MM.1S (cell line): ENCODE measurements around the gene DPH2.

Source experiments
- DNase-seq: peaks from one replicate; pipeline ENCODE4 v3.0.0-alpha.2; 2015
- H2AFZ ChIP-seq: fragments of 300-600 bp; sonication (generic); 2 replicates; pipeline ENCODE4 v1.6.0; 2016; ENCODE audit warnings: antibody characterized with exemption, low read length
- H3F3A ChIP-seq: fragments of 300-600 bp; sonication (generic); 2 replicates; pipeline ENCODE4 v1.6.1; 2016; ENCODE audit warnings: mild to moderate bottlenecking, antibody characterized with exemption, low read length, moderate library complexity, mixed read lengths; ENCODE audit not compliant: insufficient read depth
- H3K27ac ChIP-seq: fragments of 300-600 bp; sonication (generic); 2 replicates; pipeline ENCODE4 v1.5.1; 2016; ENCODE audit warnings: mild to moderate bottlenecking, low read length
- H3K27me3 ChIP-seq: fragments of 300-600 bp; sonication (generic); replicated peaks from 2 replicates; pipeline ENCODE4 v1.6.0; 2016; ENCODE audit warnings: low read length; ENCODE audit not compliant: insufficient read depth
- H3K36me3 ChIP-seq: fragments of 300-600 bp; sonication (generic); replicated peaks from 2 replicates; pipeline ENCODE4 v1.6.1; 2016; ENCODE audit warnings: mild to moderate bottlenecking, low read length, mixed read lengths; ENCODE audit not compliant: insufficient read depth
- H3K4me1 ChIP-seq: fragments of 300-600 bp; sonication (generic); 2 replicates; pipeline ENCODE4 v1.6.1; 2016; ENCODE audit warnings: low read length, mixed read lengths
- H3K4me2 ChIP-seq: fragments of 300-600 bp; sonication (generic); 2 replicates; pipeline ENCODE4 v1.6.0; 2016; ENCODE audit warnings: low read depth, low read length
- H3K4me3 ChIP-seq: fragments of 300-600 bp; sonication (generic); 2 replicates; pipeline ENCODE4 v1.5.1; 2016; ENCODE audit warnings: low read length, mixed read lengths
- H3K79me2 ChIP-seq: fragments of 300-600 bp; sonication (generic); 2 replicates; pipeline ENCODE4 v1.6.1; 2016; ENCODE audit warnings: mixed run types, low read length, mixed read lengths
- H3K9ac ChIP-seq: fragments of 300-600 bp; sonication (generic); 2 replicates; pipeline ENCODE4 v1.6.1; 2016; ENCODE audit warnings: low read length, mixed read lengths
- H3K9me2 ChIP-seq: fragments of 300-600 bp; sonication (generic); replicated peaks from 2 replicates; pipeline ENCODE4 v1.6.1; 2016; ENCODE audit warnings: mild to moderate bottlenecking, low read length, mixed read lengths; ENCODE audit not compliant: insufficient read depth
- H3K9me3 ChIP-seq: fragments of 300-600 bp; sonication (generic); replicated peaks from 2 replicates; pipeline ENCODE4 v1.6.1; 2016; ENCODE audit warnings: mild to moderate bottlenecking, low read length, mixed read lengths; ENCODE audit not compliant: insufficient read depth
- H4K20me1 ChIP-seq: fragments of 300-600 bp; sonication (generic); 2 replicates; pipeline ENCODE4 v1.6.1; 2016; ENCODE audit warnings: mild to moderate bottlenecking, low read length, moderate library complexity, mixed read lengths; ENCODE audit not compliant: insufficient read depth
- EZH2 ChIP-seq: fragments of 300-600 bp; sonication (generic); optimal IDR thresholded peaks from 2 replicates; pipeline ENCODE3; 2017; ENCODE audit warnings: low read depth, mild to moderate bottlenecking, antibody characterized with exemption, low read length, mixed read lengths
- EZH2phosphoT487 ChIP-seq: fragments of 300-600 bp; sonication (generic); IDR thresholded peaks from 2 replicates; pipeline ENCODE4 v1.6.1; 2018; ENCODE audit warnings: antibody characterized with exemption, low read length
- TF ChIP-seq, protein P1 (sequence below): fragments of 300-600 bp; sonication (generic); IDR thresholded peaks from 2 replicates; pipeline ENCODE4 v1.5.1; 2016; ENCODE audit warnings: antibody characterized with exemption, low read length, mixed read lengths

Gene DPH2

GRCh38 chr1:43962324-43962723 is 7.5 kb upstream of the DPH2 start:
- Histone ChIP-seq H4K20me1 (no peaks in the 10 kb centered on the region), H3K79me2 (no peaks in the 10 kb centered on the region), H3K4me3 (no peak overlapping the region), H3K4me2 (no peak overlapping the region), H3K27me3 (no peaks in the 10 kb centered on the region), H3K27ac (no peak overlapping the region), H2AFZ (no peak overlapping the region), H3K9me2 (no peaks in the 10 kb centered on the region), H3K9me3 (no peaks in the 10 kb centered on the region), H3F3A (no peaks in the 10 kb centered on the region; the same call in 1 of the 2 replicates), H3K4me1 (no peaks in the 10 kb centered on the region), H3K9ac (no peak overlapping the region), H3K36me3 (no peaks in the 10 kb centered on the region)
- no peak for DNase-seq
- no peak for TF ChIP-seq EZH2
- TF ChIP-seq, protein P1, sequence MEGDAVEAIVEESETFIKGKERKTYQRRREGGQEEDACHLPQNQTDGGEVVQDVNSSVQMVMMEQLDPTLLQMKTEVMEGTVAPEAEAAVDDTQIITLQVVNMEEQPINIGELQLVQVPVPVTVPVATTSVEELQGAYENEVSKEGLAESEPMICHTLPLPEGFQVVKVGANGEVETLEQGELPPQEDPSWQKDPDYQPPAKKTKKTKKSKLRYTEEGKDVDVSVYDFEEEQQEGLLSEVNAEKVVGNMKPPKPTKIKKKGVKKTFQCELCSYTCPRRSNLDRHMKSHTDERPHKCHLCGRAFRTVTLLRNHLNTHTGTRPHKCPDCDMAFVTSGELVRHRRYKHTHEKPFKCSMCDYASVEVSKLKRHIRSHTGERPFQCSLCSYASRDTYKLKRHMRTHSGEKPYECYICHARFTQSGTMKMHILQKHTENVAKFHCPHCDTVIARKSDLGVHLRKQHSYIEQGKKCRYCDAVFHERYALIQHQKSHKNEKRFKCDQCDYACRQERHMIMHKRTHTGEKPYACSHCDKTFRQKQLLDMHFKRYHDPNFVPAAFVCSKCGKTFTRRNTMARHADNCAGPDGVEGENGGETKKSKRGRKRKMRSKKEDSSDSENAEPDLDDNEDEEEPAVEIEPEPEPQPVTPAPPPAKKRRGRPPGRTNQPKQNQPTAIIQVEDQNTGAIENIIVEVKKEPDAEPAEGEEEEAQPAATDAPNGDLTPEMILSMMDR = no peak
- TF ChIP-seq EZH2phosphoT487 = no peak

GRCh38 chr1:43963006-43963405 is 6.8 kb upstream of the DPH2 start:
- no peaks in the 10 kb centered on the region for H4K20me1 ChIP-seq
- no peaks in the 10 kb centered on the region for H3K79me2 ChIP-seq
- H3K4me3 ChIP-seq = no peak overlapping the region
- no peaks in the 10 kb centered on the region; the same call in 1 of the 2 replicates for H3F3A ChIP-seq
- H3K9ac ChIP-seq = no peak overlapping the region
- no peak overlapping the region for H3K27ac ChIP-seq
- H3K9me3 ChIP-seq = no peaks in the 10 kb centered on the region
- H3K27me3 ChIP-seq = no peaks in the 10 kb centered on the region
- DNase-seq = no peak
- H2AFZ ChIP-seq = no peak overlapping the region
- TF ChIP-seq EZH2 = no peak
- no peak for TF ChIP-seq EZH2phosphoT487
- TF ChIP-seq, protein P1 = no peak
- no peaks in the 10 kb centered on the region for H3K36me3 ChIP-seq
- H3K4me2 ChIP-seq = no peak overlapping the region
- no peaks in the 10 kb centered on the region for H3K4me1 ChIP-seq
- H3K9me2 ChIP-seq = no peaks in the 10 kb centered on the region

- Histone ChIP-seq H3K4me1 (no peaks in the 10 kb centered on the region), H3K9ac (no peak overlapping the region), H3K4me2 (no peak overlapping the region), H4K20me1 (no peaks in the 10 kb centered on the region), H3F3A (no peaks in the 10 kb centered on the region; the same call in 1 of the 2 replicates), H3K9me3 (no peaks in the 10 kb centered on the region), H3K79me2 (no peaks in the 10 kb centered on the region), H3K4me3 (no peak overlapping the region), H3K9me2 (no peaks in the 10 kb centered on the region), H3K27ac (no peak overlapping the region), H3K36me3 (no peaks in the 10 kb centered on the region), H2AFZ (no peak overlapping the region), H3K27me3 (no peaks in the 10 kb centered on the region)
- TF ChIP-seq EZH2phosphoT487 (no peak), EZH2 (no peak)
- TF ChIP-seq, protein P1 = no peak
- DNase-seq = no peak
Measured at GRCh38 chr1:43963890-43964289, 5.9 kb upstream of the DPH2 start.
